Stimulated activated CD8-positive, alpha-beta memory T cell treated with anti-CD3 and anti-CD28 coated beads, Interleukin-12 subunit alpha, Interleukin-12 subunit beta, amount 100 ng/mL, for 24 hours (primary cell): ENCODE data around the gene HACE1.
"Not testable (repeated sequence)": the region's sequence is repeated elsewhere in the genome, so short reads cannot be mapped to it uniquely, and the experiment has no call there.

Experiments
- DNase-seq: peaks from one replicate; pipeline ENCODE4 v3.0.0-alpha.2; 2020; ENCODE audit errors: extremely low read depth

Gene HACE1, protein sequence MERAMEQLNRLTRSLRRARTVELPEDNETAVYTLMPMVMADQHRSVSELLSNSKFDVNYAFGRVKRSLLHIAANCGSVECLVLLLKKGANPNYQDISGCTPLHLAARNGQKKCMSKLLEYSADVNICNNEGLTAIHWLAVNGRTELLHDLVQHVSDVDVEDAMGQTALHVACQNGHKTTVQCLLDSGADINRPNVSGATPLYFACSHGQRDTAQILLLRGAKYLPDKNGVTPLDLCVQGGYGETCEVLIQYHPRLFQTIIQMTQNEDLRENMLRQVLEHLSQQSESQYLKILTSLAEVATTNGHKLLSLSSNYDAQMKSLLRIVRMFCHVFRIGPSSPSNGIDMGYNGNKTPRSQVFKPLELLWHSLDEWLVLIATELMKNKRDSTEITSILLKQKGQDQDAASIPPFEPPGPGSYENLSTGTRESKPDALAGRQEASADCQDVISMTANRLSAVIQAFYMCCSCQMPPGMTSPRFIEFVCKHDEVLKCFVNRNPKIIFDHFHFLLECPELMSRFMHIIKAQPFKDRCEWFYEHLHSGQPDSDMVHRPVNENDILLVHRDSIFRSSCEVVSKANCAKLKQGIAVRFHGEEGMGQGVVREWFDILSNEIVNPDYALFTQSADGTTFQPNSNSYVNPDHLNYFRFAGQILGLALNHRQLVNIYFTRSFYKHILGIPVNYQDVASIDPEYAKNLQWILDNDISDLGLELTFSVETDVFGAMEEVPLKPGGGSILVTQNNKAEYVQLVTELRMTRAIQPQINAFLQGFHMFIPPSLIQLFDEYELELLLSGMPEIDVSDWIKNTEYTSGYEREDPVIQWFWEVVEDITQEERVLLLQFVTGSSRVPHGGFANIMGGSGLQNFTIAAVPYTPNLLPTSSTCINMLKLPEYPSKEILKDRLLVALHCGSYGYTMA

DNA sequence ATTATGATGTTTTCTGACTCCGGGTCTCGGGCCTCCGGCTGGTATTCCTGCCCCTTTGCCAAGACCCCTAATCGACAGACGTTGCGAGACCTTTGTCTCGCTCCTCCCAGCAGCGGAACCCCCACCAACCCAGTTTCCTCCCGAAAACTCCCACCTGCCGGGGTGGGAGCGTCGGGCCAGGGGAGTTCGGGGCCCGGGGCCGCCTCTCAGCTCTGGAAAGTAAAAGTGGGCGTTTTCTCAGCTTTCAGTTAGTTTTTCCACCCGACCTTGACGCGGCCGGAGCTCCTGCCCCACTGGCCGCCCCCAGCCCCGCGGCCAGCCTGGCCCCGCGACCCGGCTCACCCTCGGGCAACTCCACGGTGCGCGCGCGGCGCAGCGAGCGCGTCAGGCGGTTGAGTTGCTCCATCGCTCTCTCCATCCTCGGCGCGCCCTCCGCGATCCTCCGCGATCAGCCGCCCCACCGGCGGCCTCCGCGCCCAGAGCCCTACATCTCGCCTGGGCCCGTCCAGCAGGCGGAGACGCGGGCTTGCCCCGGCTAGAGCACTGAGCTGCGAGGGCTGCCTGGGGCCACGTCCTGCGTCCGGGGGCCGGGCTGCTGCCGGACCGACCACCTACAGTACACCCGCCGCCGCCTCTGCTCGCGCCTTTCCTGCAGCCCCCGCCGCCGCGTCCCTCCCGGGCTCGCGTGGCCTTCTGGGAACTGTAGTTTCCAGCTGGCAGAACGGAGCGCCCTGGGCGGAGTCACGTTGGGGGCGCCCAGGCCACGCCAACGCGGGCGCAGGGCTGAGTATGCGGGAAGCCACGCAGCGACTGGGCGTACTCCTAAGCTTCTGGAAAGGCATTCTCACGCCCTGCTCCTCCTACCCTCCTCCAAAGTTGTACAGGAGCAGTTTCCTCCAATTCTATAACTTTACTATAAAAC, at the start of gene HACE1:
Gene HACE1, minus strand, starts transcription at position 695 of the 922 bp plus-strand sequence. Its CDS starts 277 bp downstream, at position 418.
- peak; percentile 78 for DNase-seq

GRCh38 chr6:104908888-104909525, 49.3 kb upstream of the HACE1 start:
- no peak for DNase-seq

GRCh38 chr6:104908031-104908887, 48.5 kb upstream of the HACE1 start:
- no peak for DNase-seq

- not testable (repeated sequence) for DNase-seq
Observed at GRCh38 chr6:104898893-104899292, 39.2 kb upstream of the HACE1 start.

DNA sequence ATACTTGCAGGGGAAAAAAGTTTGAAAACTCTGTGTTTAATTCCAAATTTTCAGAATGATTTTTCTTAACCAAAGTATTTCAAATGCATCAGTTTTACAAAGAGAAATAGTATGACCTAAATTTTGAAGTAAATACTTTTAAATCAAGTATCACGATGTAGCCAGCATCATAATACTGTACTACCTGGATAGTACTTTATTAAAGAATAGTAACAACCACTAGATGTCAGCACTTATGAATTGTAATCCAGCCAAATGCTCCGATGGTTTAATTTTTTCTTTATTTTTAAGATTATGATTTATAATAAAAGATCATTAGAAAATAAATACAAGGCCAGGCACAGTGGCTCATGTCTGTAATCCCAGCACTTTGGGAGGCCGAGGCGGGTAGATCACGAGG, 37.2 kb upstream of the HACE1 start:
- no peak for DNase-seq

- no peak for DNase-seq
Observed at GRCh38 chr6:104888066-104888465, 28.3 kb upstream of the HACE1 start.

DNA sequence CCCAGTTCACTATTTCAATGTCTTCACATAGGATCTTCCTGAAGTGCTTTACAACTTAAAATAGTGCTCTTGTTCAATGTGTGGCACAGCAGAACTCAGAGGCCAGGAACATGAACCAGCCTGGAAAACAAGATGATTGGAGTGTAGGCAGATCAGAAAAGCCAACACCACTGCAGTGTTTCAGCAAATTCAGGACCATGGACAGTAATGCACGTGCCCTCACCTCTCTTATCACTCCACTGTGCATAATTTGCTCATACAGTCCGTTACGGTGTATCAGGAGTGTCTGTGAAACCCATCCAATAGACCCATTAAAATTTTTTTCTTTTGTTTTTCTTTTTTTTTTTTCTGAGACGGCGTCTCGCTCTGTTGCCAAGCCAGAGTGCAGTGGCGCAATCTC, 27.6 kb upstream of the HACE1 start:
- DNase-seq = no peak

DNA sequence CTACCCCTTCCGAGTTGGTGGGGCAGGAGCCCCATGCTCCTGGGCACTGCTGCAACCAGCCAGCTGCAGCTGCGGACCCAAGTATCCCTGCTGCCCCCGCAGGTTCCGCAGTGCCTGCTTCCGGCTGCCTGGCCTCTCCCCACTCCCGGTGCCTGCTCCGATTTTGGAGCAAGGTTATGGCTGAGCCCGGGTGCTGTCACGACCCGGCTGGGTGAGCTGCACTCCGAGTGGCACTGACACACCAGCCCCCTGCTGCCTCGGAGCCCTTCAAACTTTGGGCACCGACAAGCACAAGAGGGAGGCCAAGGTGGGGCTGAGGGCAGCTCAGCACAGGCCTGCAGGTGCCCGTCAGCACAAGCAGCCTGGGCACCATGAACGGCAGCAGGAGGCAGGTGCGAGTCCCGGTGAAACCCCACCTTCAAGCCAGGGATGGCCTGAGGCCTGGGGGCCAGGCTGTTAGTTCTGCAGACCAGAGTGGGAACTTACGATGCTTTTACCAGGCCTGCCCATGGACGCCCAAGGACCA, 25.9 kb upstream of the HACE1 start:
- no peak for DNase-seq

DNA sequence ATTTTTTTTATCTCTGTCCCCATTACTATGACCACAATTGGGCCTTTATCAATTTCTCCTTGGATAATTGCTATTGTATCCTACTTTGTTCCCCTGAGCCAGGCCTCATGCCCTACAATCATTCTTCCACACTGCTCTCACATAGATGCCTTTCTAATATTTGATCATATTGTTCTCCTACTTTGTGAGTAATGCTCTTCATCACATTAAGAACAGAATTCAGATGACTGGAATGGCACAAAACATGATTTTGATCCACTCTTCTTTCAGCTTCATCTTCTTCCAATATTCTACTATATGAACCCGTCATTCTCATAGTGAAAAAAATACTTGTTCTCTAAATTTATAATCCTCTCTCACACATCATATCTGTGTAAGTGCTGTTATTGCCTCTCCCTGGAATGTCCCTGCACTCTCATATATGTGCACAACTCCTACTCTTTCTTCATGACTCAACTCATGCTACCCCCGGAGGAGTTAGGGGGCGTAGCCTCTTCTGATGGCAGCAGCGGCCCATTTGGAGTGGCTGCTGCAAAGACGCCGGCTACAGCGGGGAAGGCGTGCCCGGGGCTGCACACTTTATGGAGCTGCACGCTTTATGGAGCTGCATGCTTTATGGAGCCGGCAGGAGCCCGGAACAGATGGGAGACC, 25.3 kb upstream of the HACE1 start:
- no peak for DNase-seq

DNA sequence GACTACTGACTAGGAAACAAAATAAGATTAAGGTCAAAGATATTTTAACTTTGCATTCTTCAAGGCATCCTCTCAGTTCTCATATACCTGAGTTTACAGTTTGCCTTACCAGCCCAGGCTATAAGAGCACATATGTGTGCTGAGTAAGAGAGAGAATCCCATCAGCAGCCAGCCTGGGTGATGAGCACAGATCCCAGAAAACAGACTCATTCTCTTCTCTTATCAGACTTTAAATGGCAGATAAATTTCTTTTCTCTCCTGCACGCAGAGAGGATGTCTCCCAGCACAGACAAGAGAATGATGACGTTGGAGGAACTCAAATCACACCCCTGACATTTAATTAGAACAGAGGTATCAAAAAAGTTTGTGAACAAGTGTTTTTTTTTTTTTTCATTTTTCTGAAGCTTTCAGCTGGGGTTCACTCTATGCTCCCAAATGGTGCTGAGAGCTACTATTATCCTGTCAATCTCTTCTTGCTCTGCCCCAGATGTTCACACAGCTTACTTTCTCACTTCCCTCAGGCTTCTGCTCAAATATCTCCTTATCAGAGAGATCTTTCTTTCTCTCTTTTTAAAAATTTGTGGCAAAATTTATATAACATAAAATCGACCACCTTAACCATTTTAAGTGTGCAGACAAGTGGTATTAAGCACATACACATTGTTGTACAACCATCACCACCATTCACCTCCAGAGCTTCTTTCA, 22.4 kb upstream of the HACE1 start:
- no peak for DNase-seq

DNA sequence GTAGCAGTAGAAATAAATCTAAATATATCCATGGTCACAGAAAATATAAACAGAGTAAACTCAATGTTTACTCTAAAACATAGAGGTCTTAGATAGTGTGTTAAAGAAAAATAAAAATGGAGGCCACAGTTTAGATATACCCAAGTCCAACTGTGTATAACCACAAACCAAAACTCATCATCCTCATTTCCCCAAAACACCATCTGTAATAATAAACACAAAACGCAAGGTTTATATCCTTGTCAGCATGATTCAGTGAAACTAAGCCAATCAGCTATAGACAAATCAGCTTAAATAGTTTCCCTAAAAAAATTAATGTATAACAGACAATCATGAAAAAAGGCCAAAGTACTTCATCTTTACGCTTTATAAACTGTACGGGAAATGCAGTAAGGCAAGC, 2.7 kb upstream of the HACE1 start:
- DNase-seq = no peak

DNA sequence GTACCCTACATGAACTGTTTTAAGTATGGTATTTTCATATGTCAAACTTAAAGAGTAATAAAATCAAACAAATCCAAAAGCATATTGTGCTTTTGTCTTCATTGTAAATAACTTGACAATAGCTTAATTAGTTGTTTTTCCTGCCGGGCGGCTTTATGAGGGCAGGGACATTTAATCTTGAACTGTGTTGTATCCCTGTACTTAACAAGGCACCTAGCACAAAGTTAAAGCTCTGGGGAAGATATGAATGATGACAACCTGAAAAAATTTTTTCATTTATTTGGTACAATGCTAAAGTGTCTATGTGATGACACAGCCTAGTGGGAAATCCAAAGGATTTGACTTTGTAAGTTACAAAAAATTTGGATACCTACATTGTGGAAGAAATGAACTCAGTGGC, 502 bp upstream of the HACE1 start:
- DNase-seq = no peak

GRCh38 chr6:104858642-104859041, 1.1 kb downstream of the HACE1 start:
- no peak for DNase-seq

DNA sequence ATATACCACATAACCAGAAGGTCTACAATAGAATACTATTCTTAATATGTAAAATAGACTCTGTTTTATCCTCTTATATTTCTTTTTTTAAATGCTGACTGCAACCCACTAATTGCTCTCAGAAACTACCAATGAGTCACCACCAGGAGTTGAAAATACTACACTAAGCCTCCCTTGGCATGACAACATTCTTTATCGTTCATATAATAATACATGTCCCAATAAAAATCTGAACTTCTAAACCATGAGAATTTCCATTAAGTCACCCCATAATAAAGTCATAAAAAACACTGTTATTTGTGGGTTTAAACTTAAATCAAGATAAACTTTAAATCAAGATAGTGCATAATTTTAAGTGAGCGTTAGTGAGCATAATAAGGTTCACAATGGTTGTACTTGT, 4.2 kb downstream of the HACE1 start:
- no peak for DNase-seq

GRCh38 chr6:104847721-104848120, 12.0 kb downstream of the HACE1 start:
- not testable (repeated sequence) for DNase-seq

- no peak for DNase-seq
Observed at GRCh38 chr6:104843229-104843628, 16.5 kb downstream of the HACE1 start.

DNA sequence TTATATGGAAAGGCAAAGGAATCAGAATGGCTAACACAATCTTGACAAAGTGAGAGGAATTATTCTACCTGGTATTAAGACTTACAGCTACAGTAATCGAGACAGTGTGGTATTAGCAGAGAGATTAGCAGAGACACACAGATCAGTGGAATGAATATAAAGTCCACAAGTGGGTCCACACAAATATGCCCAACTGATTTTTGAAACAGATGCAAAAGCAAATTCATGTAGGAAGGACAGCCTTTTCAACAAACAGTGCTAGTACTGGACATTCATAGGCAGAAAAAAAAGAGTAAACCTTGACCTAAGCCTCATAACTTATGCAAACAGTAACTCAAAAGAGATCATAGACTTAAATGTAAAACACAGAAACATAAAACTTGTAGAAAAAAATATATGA, 22.6 kb downstream of the HACE1 start:
- DNase-seq = no peak

GRCh38 chr6:104836479-104837020, 23.2 kb downstream of the HACE1 start:
- not testable (repeated sequence) for DNase-seq

DNA sequence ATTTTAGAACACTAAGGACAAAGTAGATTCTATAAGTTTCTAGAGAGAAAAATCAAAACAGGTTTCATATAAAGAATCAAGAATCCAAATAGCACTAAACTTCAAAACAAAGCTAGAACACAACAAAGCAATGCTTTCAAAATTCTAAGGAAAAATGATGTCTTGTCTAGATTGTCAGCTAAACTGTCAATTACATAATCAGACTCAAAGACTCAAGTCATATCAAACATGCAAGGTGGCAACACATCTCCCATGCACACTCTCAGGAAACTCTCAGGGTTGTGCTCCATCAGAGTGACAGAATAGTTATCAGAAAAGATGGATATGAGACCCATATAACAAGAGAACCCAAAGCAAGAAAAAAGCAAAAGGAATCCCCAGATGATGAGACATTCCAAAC, 23.9 kb downstream of the HACE1 start:
- no peak for DNase-seq
